ENCODE data around the gene LMNTD2.

LMNTD2 gene, protein sequence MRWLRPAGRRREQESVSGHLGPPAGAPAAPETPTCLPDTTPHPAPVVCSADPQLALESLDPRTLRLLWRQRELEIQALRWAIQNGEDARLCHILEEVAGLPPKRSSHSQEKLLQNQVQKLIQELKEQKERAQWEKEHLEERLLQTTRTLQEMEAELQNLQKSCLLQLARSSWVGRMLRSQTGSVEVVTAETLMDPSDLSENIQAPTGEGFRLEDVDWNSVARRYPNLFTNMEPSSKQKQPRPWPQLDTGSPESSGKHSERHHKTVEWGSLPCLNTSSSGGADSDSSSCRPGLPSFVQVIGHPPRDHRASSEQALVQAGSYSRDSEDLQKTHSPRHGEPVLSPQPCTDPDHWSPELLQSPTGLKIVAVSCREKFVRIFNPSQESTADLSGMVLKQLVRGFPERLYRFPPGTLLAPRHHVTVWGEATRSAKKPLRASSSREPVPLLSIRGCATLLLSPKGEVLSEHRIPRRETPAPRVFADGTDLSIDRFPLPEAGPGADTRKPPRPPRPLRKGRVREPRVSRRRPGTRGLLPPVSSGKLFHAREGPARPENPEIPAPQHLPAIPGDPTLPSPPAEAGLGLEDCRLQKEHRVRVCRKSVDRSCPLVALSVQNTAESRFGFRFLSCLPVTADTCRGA

DNA sequence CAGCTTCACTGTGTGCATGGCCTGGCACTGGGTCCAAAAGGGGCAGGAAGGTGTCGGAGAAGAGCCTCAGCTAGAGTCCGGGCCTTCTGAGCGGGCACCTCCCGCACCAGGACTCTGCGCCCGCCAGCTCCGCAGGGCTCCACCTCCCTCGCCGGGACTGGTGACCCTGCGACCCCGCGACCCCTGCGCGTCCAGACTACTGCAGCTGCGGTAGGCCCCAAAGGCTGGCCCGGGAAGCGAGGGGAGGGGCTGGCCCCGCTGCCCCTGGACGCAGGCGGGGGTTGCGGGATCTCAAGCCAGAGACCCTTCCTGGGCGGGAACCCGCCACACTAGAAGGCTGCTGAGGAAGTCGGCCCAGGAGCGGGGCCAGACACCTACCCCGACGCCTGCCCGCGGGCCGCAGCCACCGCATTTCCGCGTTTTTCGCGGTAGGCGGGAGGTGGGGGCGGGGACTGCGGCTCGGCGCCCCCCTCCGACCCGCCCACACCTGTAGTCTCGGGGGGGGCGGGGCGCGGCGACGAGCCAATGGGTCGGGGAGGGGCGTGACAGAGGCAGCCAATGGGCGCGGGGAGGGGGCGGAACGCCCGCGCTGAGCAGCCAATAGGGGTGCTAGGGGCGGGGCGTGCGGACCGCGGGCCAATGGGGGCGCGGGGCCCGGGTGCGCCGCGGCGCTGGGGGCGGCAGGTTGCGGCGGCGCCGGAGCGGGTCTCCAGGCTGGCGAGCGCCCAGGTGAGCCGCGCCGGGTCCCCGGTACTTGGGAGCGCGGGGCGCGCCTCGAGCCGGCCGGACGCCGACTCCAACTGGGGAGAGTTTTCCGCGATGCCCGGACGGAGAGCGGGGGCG, at the start of gene LMNTD2, which contains the start of gene RASSF7:
Gene LMNTD2, minus strand, starts transcription at position 434 of the 843 bp plus-strand sequence. Its CDS starts 22 bp downstream, at position 412.
Gene RASSF7, plus strand, starts transcription at position 666 of the 843 bp plus-strand sequence. CDS start 799 bp downstream, outside the sequence.
- peak; percentile 70 for DNase-seq

DNA sequence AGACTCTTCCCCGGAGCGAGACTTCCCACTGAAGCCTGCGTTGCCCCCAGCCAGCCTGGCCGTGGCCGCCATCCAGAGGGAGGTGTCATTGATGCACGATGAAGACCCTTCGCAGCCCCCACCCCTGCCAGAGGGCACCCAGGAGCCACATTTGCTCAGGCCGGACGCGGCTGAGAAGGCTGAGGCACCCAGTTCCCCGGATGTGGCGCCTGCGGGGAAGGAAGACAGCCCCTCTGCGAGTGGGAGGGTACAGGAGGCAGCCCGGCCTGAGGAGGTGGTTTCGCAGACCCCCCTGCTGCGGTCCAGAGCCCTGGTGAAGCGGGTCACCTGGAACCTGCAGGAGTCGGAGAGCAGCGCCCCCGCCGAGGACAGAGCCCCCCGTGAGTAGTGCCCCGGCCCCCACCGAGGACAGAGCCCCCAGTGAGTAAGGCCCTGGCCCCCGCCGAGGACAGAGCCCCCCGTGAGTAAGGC, 48.8 kb upstream of the LMNTD2 start:
- DNase-seq, result no peak

DNA sequence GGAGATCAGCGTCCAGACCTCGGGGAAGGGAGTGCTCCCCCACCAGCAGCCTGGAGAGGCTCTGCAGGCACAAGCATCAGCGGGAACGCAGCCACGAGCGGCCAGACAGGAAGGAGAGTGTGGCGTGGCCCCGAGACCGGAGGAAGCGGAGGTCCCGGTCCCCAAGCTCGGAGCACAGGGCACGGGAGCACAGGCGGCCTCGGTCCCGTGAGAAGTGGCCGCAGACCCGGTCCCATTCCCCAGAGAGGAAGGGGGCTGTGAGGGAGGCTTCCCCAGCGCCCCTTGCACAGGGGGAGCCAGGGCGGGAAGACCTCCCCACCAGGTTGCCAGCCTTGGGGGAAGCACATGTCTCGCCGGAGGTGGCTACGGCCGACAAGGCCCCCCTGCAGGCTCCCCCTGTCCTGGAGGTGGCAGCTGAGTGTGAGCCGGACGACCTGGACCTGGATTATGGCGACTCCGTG, 48.3 kb upstream of the LMNTD2 start:
- DNase-seq, result no peak

DNA sequence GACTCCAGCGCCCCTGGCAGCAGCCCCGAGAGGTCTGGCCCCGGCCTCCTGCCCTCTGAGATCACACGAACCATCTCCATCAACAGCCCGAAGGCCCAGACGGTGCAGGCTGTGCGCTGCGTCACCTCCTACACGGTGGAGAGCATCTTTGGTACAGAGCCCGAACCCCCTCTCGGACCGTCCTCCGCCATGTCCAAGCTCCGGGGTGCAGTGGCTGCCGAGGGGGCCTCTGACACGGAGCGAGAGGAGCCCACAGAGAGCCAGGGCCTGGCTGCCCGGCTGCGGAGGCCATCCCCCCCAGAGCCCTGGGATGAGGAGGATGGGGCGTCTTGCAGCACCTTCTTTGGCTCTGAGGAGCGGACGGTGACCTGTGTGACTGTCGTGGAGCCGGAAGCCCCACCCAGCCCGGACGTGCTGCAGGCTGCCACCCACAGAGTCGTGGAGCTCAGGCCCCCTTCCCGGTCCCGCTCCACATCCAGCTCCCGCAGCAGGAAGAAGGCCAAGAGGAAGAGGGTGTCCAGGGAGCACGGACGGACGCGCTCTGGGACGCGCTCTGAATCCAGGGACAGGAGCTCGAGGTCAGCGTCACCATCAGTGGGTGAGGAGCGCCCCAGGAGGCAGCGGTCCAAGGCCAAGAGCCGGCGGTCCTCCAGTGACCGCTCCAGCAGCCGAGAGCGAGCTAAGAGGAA, 47.6 kb upstream of the LMNTD2 start:
- DNase-seq, result no peak

GRCh38 chr11:607020-607780, 46.7 kb upstream of the LMNTD2 start:
- DNase-seq, result no peak

DNA sequence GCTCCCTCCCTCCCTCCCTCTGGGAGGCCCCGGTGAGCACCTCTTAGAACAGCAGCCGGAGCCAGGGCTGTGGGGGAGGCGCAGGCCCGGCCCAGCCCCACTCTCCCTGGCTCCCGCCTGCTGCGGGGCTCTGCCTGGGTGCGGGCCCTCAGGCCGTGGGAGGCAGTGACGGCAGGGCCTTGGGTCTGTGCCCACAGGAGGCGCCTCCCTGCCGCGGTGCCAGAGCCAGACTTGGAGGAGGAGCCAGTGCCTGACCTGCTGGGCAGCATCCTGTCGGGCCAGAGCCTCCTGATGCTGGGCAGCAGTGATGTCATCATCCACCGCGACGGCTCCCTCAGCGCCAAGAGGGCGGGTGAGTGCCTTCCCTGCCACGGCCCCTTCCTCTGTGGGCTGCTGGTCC, 45.7 kb upstream of the LMNTD2 start:
- no peak for DNase-seq

GRCh38 chr11:605286-606129, 45.0 kb upstream of the LMNTD2 start:
- no peak for DNase-seq

- DNase-seq, result no peak
Observed at GRCh38 chr11:603154-603553, 42.6 kb upstream of the LMNTD2 start.

- no peak for DNase-seq
Observed at GRCh38 chr11:601573-602245, 41.2 kb upstream of the LMNTD2 start.

DNA sequence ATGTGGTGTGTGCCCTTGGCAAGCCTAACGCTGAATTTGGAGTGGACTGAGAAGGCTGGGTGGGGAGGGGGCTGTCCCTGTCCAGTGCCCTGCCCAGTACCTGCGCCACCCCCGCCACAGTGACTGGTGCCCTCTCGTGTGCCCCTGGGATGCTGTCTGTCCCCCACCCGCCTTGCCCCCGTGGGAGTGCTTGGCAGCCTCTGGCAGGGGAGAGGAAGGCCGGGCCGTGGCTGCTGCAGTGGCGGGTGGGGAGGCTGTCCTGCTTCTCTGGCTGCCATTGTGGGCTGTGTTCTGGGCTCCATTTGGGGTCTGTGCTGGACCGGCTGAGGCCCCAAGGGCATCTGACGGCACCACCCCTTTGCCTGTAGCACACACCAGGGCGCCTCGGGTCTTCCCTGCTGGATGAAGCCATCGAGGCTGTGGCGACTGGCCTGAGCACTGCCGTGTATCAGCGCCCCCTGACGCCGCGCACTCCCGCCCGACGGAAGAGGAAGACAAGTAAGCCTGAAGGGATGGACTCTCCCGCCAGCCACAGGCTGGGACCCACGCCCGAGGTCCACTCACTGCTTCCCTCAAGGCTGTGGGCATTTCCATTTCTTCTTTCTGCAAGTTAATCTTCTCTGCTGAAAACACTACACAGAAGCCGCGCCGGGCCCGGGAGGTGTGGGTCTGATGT, 37.6 kb upstream of the LMNTD2 start:
- no peak for DNase-seq

DNA sequence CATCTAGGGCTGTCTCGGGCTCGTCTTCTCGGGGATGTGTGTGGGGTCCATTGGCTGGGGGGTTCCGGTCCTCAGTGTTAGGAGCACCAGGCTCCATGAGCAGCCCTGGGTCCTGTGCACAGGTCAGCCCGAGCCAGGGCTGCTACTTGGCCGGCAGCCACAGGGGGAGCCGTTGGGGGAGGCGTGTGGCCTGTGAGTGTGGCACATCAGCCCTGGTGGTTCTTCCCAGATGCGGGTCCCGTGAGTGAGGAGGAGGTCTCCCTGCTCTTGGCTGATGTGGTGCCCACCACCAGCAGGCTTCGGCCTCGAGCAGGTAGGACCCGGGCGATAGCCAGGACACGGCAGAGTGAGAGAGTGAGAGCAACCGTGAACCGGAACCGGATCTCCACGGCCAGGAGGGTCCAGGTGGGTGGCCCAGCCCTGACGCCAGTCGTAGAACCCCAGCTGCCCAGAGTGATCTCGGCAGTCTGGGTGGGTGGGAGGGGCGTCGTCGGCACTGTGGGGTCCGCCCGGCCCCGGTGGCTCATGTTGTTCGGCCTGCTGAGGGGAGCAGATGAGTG, 36.7 kb upstream of the LMNTD2 start:
- no peak for DNase-seq

DNA sequence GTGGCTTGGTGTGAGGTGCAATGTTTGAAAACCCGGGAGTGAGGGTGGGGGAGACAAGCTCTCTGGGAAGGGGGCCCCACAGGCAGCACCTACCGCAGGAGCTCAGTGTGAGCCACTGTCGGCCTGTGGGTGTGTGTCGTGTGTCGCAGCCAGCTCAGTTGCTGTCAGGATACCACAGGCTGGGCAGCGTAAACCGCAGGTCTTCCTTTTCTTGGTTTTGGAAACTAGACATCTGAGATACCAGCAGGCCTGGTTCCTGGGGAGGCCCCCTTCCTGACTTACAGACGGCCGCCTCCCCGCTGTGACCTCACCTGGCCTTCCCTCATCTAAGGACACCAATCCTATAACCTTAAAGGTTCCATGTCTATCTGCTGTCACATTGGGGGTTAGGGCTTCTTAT, 35.8 kb upstream of the LMNTD2 start:
- no peak for DNase-seq

GRCh38 chr11:595400-595799, 34.9 kb upstream of the LMNTD2 start:
- DNase-seq, result no peak

- DNase-seq, result no peak
Observed at GRCh38 chr11:593347-593746, 32.8 kb upstream of the LMNTD2 start.

DNA sequence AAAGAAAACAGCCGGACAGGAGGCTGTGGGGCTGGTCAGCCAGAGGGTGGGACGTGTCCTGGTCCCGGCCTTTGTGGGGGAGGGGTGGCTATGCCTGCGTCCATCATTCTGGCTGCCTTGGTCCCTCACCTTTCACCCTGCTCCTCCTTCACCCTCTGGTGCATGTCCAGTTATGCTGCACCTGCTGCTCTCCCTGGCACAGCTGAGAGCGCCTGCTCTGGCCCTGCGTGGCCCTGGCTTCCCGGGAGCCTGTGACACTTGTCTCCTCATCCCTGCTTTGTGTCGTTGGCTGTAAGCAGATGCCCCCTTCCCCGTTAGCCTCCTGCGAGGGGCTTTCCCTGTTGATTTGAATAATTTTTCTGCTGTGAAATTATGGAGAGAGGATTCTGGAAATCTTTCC, 32.4 kb upstream of the LMNTD2 start:
- no peak for DNase-seq

DNA sequence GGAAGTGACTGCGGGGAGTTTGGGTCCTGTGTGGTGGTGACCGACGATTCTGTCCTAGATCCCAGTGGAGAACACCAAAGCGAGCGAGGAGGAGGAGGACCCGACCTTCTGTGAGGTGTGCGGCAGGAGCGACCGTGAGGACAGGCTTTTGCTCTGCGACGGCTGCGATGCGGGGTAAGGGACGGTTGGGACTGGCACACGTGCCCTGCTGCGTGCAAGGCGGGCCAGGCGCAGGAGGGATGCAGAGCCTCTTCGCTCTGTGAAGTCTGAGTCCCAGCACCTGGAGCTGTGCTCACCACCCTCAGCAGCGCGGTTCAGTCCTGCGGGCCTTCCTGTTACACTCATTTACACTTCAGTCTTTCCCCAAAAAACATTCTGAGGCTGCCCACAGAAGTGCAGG, 32.0 kb upstream of the LMNTD2 start:
- no peak for DNase-seq

DNA sequence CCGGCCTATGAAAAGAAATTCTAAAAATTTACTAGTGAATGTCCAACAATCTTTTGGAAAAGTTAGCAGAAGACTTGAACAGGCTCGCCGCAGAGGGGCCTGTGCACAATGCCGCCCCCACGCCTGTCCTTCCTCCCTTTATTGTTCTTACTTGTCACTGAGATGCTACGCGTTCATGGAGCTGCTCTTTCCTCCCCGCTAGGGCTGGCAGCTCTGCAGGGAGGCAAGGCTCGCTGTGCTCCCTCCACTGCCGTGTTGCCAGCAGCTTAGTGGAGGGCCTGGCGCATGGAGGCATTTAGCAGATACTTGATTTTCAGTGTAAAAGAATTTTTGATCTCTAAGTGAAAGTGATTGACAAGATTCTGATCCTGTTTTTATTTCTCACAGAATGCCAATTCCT, 30.5 kb upstream of the LMNTD2 start:
- DNase-seq, result no peak

DNA sequence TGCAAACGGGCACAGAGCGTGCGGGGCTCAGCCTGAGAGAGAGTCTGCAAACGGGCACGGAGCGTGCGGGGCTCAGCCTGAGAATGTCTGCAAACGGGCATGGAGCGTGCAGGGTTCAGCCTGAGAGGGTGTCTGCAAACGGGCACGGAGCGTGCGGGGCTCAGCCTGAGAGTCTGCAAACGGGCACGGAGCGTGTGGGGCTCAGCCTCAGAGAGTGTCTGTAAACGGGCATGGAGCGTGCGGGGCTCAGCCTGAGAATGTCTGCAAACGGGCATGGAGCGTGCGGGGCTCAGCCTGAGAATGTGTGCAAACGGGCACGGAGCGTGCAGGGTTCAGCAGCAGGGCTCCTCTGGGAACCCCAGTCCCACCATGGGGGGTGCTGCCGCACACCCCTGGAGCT, 29.3 kb upstream of the LMNTD2 start:
- no peak for DNase-seq

GRCh38 chr11:587978-588380, 27.4 kb upstream of the LMNTD2 start:
- DNase-seq, result no peak

Measured in NCI-H446 treated with DMSO at 0.1 percent for 48 hours (cell line).